Ramos (cell line): Measurements from ENCODE around the gene ALDOA.

Experiments used
- in situ Hi-C: fragments of 300-500 bp; cut with MboI; formaldehyde crosslinking; loops from one replicate; pipeline ENCODE4 v1.14.3; 2022; ENCODE audit warnings: low sequenced_read_pairs; ENCODE audit not compliant: unreplicated experiment

The ALDOA gene

DNA sequence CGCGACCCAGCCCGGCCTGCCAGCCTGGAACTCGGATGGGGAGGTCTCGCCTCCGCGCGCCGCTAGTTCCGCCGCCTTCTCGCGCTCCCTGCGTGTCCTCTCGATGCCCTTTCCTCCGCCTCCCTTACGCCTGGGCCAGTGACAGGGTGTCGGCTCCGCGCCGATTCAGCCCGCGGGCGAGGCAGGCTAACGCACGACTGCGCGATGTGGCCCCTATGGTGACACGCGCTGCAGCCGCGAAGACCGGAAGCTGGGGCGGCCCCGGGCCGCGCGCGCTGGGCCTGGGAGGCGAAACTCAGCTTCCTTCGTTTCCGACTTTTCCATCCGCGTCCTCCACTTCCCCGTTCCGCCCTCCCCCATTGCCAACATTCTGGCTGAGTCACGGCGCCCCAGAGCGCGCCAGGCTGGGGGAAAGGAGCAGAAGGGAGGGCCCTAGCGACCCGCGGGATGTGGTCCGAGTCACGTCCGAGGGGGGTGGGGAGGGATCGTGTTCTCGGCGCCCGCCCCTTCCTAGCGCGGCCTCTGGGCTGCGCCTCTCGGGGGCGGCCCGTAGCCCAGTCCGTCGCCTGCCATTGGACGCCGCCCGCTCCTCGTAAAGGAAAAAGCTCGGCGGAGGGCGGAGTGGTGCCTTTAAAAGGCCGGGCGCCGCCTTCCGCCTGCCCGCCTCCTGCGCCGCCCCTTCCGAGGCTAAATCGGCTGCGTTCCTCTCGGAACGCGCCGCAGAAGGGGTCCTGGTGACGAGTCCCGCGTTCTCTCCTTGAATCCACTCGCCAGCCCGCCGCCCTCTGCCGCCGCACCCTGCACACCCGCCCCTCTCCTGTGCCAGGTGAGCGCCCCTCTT, at the start of gene ALDOA:
Gene ALDOA (plus strand): TSS at position 659 of the 841 bp plus-strand sequence. CDS start 1,138 bp downstream, outside the sequence.
- in situ Hi-C loops: loop anchor here (10.0 kb wide), 1 partner anchor 359 kb away; no protein-coding TSS in a partner anchor

DNA sequence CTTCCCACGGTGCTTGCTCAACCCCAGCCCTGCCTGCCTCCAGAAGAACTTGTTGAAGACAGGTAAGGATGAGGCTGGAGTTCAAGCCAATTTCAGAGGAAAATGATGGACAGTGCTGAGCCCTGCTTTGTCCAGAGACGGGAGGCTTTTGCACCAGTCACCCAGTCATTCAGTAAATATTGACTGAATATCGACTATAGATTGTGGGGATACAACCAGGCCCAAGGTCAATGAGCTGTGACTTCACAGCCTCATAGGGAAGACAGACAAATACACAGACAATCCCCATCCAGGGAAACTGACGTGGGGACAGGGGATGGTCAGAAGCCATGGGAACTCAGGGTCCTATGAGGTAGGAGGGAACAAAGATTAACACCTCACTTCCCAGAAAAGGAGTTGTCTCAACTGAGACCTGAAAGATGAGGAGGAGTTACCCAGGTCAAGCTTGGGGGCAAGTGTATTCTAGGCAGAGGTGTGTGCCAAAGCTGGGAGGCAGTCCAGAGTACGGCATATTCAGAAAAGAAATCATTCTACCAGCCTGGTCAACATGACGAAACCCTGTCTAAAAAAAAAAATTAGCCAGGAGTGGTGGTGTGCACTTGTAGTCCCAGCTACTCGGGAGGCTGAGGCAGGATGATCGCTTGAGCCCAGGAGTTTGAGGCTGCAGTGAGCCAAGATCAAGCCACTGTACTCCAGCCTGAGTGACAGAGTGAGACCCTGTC, 48.8 kb upstream of the ALDOA start:
- in situ Hi-C loops: loop anchor here (25.0 kb wide), 1 partner anchor 179 kb away; no protein-coding TSS in a partner anchor

DNA sequence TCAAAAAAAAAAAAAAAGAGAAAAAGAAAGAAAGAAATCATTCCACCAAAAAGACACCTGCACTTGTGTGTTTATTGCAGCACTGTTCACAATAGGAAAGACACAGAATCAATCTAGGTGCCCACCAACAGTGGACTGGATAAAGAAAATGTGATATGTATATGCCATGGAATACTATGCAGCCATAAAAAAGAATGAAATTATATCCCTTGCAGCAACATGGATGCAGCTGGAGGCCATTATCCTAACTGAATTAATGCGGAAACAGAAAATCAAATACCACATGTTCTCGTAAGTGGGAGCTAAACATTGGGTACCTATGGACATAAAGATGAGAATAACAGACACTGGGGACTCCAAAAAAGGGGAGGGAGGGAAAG, 48.3 kb upstream of the ALDOA start:
- in situ Hi-C loops: loop anchor here (25.0 kb wide), 1 partner anchor 180 kb away; no protein-coding TSS in a partner anchor

DNA sequence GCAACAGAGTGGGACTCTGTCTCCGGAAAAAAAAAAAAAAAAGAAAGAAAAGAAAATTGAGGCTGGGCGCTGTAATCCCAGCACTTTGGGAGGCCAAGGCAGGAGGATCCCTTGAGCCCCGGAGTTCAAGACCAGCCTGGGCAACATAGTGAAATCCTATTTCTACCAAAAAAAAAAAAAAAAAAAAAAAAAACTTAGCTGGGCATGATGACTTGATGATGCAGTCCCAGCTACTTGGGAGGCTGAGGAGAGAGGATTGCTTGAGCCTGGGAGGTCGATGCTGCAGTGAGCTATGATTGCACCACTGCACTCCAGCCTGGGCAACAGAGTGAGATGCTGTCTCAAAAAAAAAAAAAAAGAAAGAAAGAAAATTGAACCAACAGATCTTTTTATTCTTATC, 47.6 kb upstream of the ALDOA start:
- in situ Hi-C loops: loop anchor here (25.0 kb wide), 1 partner anchor 181 kb away; no protein-coding TSS in a partner anchor

DNA sequence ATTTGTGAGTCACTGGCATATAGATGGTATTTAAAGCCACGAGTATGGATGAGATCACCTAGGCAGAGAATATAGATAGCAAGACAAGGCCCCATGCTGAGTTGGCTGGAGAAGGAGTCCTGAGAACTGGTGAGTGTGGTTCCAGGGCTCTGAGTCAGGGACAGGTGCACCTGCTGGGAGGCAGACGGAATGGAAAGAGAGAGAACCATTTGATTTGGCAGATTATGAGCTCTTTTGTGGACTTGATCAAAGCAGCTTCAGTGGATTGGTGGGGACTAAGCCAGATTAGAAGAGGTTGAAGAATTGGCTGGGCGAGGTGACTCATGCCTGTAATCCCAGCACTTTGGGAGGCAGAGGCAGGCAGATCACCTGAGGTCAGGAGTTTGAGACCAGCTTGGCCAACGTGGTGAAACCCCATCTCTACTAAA, 46.8 kb upstream of the ALDOA start:
- in situ Hi-C loops: loop anchor here (25.0 kb wide), 1 partner anchor 181 kb away; no protein-coding TSS in a partner anchor

DNA sequence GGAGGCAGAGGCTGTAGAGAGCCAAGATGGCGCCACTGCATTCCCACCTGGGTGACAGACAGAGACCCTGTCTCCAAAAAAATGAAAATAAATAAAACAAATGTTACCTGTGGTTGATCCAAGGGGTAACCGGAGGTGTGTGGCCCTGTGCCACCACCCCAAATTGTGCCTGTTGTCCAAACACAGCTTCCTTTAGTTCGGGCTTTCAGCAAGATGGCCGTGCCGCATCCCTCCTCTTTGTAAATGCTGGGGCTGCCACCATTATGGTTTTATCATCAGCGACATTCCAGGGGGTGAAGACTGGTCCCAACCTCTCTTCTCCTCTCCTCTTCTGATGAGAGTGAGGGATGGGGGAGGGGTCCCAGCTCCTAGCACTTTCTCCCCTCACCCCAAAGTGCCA, 42.7 kb upstream of the ALDOA start, which contains the start of gene C16orf92:
Gene C16orf92 (plus strand): TSS at position 312 of the 400 bp plus-strand sequence. CDS start 143 bp downstream, outside the sequence.
- in situ Hi-C loops: loop anchor here (5.0 to 25.0 kb wide), 2 partner anchors 186 to 326 kb away; no protein-coding TSS in a partner anchor

DNA sequence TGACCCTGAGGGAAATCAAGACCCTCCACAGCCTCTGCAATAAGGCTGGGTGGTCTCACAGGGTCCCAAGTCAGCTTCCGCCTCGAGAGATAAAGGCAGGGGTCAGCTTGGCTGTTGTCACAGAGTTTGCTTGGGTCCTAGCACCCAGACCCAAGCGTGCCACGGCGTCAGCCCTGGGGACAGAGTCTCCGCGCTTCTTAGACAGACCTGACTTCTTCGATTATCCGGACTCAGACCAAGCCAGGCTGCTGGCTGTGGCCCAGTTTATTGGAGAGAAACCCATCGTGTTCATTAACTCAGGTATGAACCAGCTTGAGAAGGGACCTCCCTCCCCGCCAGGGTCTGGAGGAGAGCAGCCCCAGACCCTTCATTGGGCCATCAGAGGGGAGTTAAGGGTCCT, 42.0 kb upstream of the ALDOA start:
- in situ Hi-C loops: loop anchor here (5.0 to 25.0 kb wide), 2 partner anchors 186 to 326 kb away; no protein-coding TSS in a partner anchor

DNA sequence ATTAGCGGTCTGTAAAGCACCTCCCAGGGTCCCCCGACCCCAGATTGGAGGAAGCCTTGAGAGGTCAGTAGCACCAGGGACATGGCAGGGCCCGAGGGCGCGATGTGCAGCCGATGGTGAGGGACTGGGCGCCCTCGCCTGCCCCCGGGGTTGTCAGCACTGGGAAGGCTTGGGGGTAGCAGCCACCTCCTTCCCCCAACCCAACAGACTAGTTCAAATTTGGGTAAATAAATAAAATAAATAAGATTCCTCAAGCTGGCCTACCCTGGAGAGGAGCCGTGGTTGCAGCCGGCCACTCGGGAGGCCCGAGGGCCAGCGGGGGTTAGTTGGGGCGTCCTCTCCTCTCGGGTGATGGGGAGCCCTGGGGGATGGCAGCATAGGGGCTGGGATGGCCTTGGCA, 41.1 kb upstream of the ALDOA start:
- in situ Hi-C loops: loop anchor here (5.0 to 25.0 kb wide), 2 partner anchors 187 to 327 kb away; no protein-coding TSS in a partner anchor

DNA sequence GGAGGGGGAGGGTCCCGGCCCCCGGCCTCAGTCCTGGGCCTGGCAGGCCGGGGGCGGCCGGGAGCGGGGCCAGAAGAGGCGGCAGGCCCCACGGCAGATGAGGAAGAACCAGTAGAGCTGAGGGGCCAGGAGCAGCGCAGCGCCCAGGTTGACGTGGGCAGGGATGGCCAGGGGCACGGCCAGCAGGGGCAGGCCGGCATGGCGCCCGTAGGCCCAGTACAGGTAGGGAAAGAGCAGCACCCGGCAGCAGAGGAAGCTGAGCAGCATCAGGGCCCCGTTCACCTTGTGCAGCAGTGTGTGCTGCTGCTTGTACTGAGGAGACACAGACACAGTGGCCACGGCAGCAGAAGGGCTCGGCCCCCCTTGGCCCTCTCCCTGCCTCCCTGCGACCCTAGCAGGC, 40.4 kb upstream of the ALDOA start:
- in situ Hi-C loops: no loop called here

DNA sequence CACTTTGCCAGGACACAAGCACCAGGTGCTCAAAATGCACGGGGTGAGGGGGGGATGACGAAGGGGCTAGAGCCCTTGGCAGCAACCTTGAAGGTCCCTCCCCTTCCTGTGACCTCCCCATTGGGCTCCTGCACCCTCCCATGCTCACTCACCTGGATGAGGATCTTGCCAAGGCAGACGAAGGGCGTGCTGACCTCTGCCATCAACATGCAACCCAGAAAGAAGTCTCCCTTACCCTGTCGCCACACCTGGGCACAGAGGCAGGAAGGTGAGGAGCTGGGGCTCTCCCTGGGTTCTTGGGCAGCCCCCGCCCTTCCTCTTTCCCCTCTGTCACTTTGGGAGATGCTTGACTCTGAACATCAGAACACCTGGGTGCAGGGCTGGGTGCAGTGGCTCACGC, 40.0 kb upstream of the ALDOA start:
- in situ Hi-C loops: no loop called here

DNA sequence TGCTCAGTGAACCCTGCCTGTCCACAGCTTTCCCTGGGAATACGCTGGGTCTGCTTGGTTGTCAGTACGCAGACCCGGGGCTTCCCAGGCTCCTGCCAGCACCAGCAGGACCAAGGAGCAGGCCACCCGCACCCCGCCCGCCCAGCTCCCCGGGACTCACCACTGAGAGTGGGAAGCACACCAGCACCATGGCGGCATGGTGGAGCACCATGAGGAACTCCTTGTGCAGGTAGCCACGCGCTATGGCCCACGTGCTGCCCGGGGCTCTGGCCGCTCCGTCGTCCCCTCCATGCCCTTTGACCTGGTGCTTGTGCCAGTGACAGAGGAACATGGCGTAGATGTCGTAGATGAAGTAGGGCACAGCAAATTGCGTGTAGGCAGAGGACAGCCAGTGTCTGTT, 39.1 kb upstream of the ALDOA start:
- in situ Hi-C loops: no loop called here

DNA sequence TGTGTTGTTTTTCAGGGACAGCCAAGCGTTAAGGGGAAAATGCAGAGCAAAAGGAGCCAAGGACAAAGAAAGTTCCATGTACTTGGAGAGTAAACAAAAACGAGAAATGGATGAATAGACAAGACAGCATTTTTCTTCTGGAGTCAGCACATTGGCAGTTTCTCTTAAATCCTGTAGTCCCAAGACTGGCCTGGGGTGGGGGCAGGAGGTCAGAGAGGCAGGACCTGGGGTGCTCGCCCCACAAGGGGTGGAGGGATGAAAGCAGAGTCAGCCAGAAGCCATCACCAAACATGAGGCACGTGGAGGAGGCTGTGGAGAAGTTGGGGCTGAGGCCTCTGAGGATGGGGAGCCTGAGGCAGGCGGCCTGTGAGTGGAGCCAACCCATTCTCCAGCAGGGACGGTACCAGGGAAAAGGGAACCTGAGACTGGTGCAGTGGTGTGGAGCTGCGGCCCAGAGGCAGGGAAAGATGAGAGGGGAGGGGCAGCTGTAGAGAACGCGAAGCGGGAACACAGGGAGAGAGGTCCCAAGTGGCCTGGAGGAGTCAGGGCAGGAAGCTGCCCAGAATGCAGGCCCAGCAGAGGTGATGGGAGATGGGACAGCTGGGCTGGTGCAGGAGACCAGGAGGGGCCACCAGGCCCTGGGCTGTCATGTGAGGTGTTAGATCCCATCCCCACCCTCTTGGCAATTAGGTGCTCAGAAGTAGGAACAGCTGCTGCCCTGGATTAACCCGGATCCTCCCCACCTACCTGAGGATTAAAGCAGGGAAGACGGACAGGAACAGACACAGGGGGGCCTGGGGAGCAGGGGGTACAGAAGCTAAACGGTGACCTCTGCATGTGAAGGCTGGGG, 37.7 kb upstream of the ALDOA start:
- in situ Hi-C loops: no loop called here

DNA sequence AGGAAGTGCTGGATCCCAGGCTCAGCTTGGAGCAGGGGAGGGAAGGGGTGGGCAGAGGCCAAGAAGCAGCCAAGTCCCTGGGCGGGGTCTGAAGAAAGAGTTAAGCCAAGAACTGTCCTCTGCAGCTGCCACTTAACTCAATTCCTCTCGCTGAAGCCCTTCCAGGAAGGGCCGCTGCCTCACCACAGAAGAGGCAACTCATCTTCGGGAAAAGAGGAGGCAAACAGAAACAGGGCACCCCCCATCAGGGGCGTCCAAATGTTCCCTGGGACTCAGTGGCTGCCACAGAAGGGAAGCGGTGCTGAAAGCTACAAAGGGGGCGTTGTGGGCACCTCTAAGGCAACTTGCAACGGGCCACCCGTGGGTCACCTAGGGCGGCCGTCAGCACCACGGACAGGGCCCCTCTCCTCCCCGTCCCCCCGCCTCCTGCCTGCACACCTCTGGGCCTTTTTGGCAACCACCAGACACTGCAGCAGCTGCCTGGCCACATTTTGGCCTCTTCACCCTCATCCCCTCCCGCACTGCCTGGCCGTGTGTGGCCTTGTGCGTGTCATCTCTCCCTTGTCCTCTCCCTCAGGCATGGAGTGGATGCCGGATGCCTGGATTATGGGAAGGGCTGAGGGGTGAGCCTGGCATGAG, 37.0 kb upstream of the ALDOA start:
- in situ Hi-C loops: no loop called here

DNA sequence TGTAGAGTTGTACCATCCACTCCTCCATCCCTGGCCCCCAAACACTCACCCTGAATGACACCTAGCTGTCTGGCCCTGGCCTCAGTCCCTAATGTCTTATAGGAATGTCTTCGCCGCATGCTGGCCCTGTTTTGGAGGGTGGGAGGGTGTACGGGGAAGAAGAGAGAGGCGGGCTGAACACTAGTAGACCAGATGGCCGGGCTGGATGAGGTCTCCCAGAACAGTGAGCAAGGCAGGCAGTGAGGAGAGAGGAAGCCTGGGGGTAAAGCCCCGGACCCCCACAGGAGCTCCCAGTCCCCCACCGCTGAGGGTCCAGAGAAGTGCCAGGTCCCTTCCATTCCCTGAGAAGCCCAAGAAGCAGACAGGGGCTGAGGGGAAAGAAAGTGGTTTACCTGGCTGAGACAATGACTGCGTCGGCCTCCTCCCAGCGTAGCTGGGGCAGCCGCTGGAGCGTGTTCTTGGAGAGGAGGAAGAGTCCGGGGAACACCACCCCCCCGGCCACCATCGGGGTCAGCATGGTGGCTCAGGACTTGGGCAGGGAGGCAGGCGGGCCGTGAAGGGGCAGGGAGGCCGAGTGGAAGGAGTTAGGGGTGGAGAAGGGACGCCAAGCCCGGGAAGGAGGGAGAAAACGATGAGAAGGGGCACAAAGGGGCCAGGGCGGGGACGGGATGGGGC, 35.4 kb upstream of the ALDOA start:
- in situ Hi-C loops: no loop called here

DNA sequence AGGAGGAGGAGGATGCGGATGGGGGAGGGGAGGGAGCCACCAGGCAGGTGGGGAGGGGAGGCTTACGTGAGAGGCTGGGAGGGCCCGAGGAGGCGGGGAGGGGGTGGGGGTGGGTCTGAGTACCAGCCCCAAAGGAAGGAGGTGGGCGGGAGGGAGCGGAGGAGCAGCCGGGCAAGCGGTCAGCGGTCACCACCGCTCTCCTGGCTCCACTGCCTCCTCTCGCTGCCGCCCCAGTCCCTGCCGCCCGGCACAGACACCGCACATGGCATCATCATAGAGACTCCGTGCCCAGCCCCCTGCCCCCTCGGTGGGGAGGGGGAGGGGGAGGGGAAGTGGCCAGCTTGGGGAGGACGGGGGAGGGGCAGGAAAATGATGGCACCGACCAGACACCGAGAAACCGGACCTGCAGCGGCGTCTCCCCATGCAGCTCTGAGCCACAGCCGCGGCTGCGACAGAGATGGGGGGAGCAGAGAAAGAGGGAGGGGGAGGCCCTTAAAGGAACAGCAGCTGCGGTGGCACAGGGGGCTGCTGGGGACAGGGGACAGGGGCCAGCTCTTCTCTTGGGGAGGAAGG, 34.6 kb upstream of the ALDOA start, which contains the start of gene TLCD3B:
Gene TLCD3B (minus strand): TSS at position 431 of the 573 bp plus-strand sequence. CDS start 744 bp downstream, outside the sequence.
- in situ Hi-C loops: no loop called here

DNA sequence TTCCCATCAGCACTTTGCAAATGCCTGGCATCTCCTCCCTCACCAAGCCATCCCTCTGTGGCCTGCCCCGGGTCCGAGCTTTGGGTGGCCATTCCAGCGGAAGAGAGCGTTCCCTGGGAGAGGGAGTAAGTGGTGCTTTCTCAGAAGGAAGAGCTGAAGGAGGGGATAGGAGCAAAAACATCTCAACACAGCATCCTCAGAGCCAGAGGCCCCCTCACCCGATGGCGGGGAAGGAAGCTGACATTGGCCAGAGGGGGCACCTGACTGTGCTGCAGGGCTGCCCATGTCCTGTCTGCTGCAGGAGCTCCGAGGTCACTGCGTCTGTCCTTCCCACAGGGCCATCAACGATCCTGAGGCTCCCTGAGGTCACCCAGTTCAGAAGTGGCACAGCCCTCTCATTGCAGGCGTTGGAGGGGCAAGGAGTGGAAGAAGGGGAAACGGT, 34.1 kb upstream of the ALDOA start:
- in situ Hi-C loops: no loop called here

DNA sequence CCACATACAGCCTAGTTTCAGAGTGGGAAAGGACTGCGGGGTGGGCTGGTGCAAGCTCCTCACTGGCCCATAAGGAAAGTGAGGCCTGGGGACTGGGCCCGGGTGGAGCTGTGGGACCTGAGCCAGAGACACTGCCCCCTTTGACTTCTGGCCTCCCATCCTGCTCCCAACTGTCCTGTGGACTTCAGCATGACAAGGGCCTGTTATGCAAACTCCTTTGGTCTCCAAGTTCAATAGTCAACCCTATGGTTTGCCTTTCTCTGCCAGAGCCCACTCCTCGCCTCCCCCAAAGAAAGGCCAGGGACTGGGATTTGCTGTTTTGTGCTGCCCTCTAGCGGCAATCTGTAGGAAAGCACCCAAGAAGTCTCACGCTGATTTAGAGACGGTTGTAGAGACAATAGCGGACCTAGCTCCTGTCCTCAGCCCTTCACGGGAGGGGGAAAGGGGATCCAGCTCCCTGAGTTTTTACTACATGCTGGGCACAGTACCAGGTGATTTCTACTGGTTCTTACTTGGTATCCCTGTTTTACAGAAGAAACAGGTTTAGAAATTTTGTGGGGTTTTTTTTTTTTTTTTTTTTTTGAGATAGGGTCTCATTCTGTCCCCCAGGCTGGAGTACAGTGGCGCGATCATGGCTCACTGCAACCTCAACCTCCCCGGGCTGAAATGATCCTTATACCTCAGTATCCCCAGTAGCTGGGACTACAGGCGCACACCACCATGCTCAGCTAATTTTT, 33.3 kb upstream of the ALDOA start:
- in situ Hi-C loops: no loop called here

DNA sequence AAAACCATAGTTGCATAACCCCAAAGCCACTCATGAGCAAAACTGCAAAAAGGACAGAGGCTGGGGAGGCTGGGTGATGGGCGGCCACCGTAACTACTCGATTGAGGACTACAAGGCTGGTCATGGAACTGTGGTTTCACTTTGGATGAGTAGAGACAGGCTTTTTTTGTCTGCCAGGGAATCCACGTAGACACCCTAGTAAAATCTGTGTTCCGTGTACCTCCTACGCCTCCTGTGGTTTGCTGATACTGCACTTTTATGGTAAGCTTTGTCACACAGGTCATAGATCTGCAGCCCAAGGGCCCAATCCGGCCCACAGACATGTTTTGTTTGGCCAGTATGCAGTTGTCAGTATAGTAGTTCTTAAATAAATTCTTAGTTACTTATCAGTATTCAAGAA, 32.3 kb upstream of the ALDOA start:
- in situ Hi-C loops: no loop called here
